GM12891 (cell line): ENCODE results near the gene DNHD1.

Experiments used
- POLR2A ChIP-seq: IDR thresholded peaks from 2 replicates; pipeline ENCODE4 v1.6.1; 2011; ENCODE audit warnings: low read depth, low read length, control low read depth
- POLR2AphosphoS5 ChIP-seq: IDR thresholded peaks from 2 replicates; pipeline ENCODE4 v1.6.1; 2011; ENCODE audit warnings: low read depth, low read length, control low read depth
- SPI1 ChIP-seq: IDR thresholded peaks from 2 replicates; pipeline ENCODE4 v1.6.1; 2011; ENCODE audit warnings: low read depth, low read length, control low read depth
- TAF1 ChIP-seq: IDR thresholded peaks from 2 replicates; pipeline ENCODE4 v1.6.1; 2011; ENCODE audit warnings: low read depth, low read length, control low read depth

GRCh38 chr11:6609502-6610015 is 112.5 kb downstream of the DNHD1 start:
- no peak for TF ChIP-seq POLR2A
- TF ChIP-seq SPI1, result no peak
- no peak for TF ChIP-seq POLR2AphosphoS5
- no peak for TF ChIP-seq TAF1
